Ovary (tissue), 9 donors: ENCODE data around the gene GPRC5C. TPM values are rescaled to one million over a fixed set of nuclear protein-coding genes. Genes with fewer than 3 reads are reported as not detected.

Experiments
- DNase-seq, 5 donors: peaks; one replicate each; pipeline ENCODE4 v3.0.0-alpha.2; 2019 to 2020
- H3K27ac ChIP-seq, 2 donors: fragments of 200-600 bp; one replicate each; pipeline versions ENCODE4 v1.5.1 to v1.8.0; 2019 to 2022
- H3K27me3 ChIP-seq: fragments of 200-600 bp; one replicate; pipeline ENCODE4 v1.8.0; 2022
- H3K36me3 ChIP-seq: fragments of 200-600 bp; sonication (generic); one replicate; pipeline ENCODE4 v1.5.1; 2019
- H3K4me1 ChIP-seq: one replicate; pipeline ENCODE4 v1.8.1; 2013; ENCODE audit warnings: mild to moderate bottlenecking, moderate library complexity; ENCODE audit not compliant: insufficient read depth
- H3K4me3 ChIP-seq: fragments of 200-600 bp; sonication (generic); one replicate; pipeline ENCODE4 v1.5.1; 2017
- H3K9me3 ChIP-seq, 2 donors: fragments of 200-600 bp in 1 of 2; sonication (generic) in 1 of 2; one replicate each; pipeline versions ENCODE4 v1.5.1 to v1.8.1; 2013 to 2019; ENCODE audit warnings: mild to moderate bottlenecking in 1 of 2, moderate library complexity in 1 of 2
- CTCF ChIP-seq, 3 donors: fragments of 450-650 bp in 2 of 3; fragments of 200-600 bp in 1 of 3; IDR thresholded peaks; one replicate each; pipeline versions ENCODE4 v1.5.1 to v1.8.0; 2016 to 2022; ENCODE audit warnings: antibody characterized with exemption in 3 of 3, mild to moderate bottlenecking in 1 of 3
- EP300 ChIP-seq: sonication (generic); formaldehyde crosslinking; IDR thresholded peaks from one replicate; pipeline ENCODE4 v1.6.1; 2017; ENCODE audit warnings: antibody characterized with exemption
- POLR2A ChIP-seq: fragments of 450-650 bp; IDR thresholded peaks from one replicate; pipeline ENCODE4 v1.6.1; 2017; ENCODE audit warnings: antibody characterized with exemption, mild to moderate bottlenecking, moderate library complexity
- WGBS, 3 donors: extraction: QIAGEN DNeasy Blood & Tissue Kit in 1 of 3; methylation state at CpG; one replicate each; pipeline versions ENCODE4 v1.1.5 to v1.1.7; 2013 to 2017; 5-methylcytosine and 5-hydroxymethylcytosine counted together
- intact Hi-C, 4 donors: fragments of 100-400 bp; cut with DNase I; formaldehyde crosslinking; loops; one replicate each; pipeline versions ENCODE4 v1.11.0 to v1.15.1; 2022 to 2023
- polyA plus RNA-seq, 2 donors: library from polyadenylated mRNA; stranded (reverse); fragments of 200-250 nt in 1 of 2; fragments of 350-450 nt in 1 of 2; fragmentation: Illumina TruSeq in 1 of 2; extraction: RNeasy Lipid Tissue Mini Kit (QIAGEN cat#74804) in 1 of 2; gene quantifications; one replicate each; pipeline ENCODE4 v1.2.3, GENCODE V29; 2013 to 2014
- total RNA-seq, 7 donors: library from RNA; depleted of rRNA in 2 of 7; stranded (reverse); fragments of >200 nt in 2 of 7; fragmentation: NEBNext Ultra II Directional in 3 of 7; extraction: Animal tissue kit (Norgen Biotek cat#: 25700) in 3 of 7; gene quantifications; one replicate each; pipeline versions ENCODE4 v1.1.0 to v1.2.4, GENCODE V29; 2016 to 2023
- donor health status: DM: no; HTN: no; CAD: no; lungs with moderate emphysema.
- donor health status: DM: no; HTN: no; CAD: no.
- donor health status: Bipolar disorder and iron deficiency.
- donor health status: DM: yes; HTN: yes; CAD: no.
- donor health status: DM: no; HTN: no; CAD: no.
- donor health status: DM: yes; HTN: yes; CAD: no.

GPRC5C gene
- total and polyA plus RNA-seq, 9 donors: 3.7 to 133 (median 61.8) TPM

GRCh38 chr17:74387365-74388218 lies 44.3 kb upstream of the GPRC5C start:
- Histone ChIP-seq H3K4me3 (no peak overlapping the region), H3K27me3 (no peaks in the 10 kb centered on the region), H3K4me1 (no peaks in the 10 kb centered on the region), H3K9me3 (no peaks in the 10 kb centered on the region), H3K27ac (no peak overlapping the region), H3K36me3 (no peaks in the 10 kb centered on the region)
- 78 to 82% (median 80%) methylated on average over 17 of the region's 17 CpGs for WGBS, 3 donors
- TF ChIP-seq CTCF (IDR thresholded peaks at IDR 0.05): no peak
- TF ChIP-seq POLR2A: no peak
- no peak for DNase-seq
- intact Hi-C loops: no loop called here

GRCh38 chr17:74389084-74389753 lies 42.7 kb upstream of the GPRC5C start:
- DNase-seq: no peak
- no peaks in the 10 kb centered on the region for H3K4me1 ChIP-seq
- H3K4me3 ChIP-seq: no peak overlapping the region
- H3K9me3 ChIP-seq: no peaks in the 10 kb centered on the region
- H3K36me3 ChIP-seq: no peaks in the 10 kb centered on the region
- no peaks in the 10 kb centered on the region for H3K27me3 ChIP-seq
- WGBS, 3 donors: 72 to 74% (median 73%) methylated on average over 12 of the region's 12 CpGs
- no peak for TF ChIP-seq POLR2A
- TF ChIP-seq CTCF (IDR thresholded peaks at IDR 0.05): no peak
- TF ChIP-seq EP300: no peak
- intact Hi-C loops: no loop called here
- no peak overlapping the region for H3K27ac ChIP-seq

- Histone ChIP-seq H3K27ac (no peak overlapping the region), H3K36me3 (no peaks in the 10 kb centered on the region), H3K9me3 (no peaks in the 10 kb centered on the region), H3K27me3 (no peaks in the 10 kb centered on the region), H3K4me3 (no peak overlapping the region), H3K4me1 (no peaks in the 10 kb centered on the region)
- TF ChIP-seq POLR2A: no peak
- no peak for TF ChIP-seq EP300
- 76 to 82% (median 79%) methylated on average over 2 of the region's 2 CpGs for WGBS, 3 donors
- intact Hi-C loops: no loop called here
- DNase-seq: no peak
These were observed 41.8 kb upstream of the GPRC5C start for GRCh38 chr17:74389937-74390679.

GRCh38 chr17:74390680-74391653 lies 40.9 kb upstream of the GPRC5C start:
- TF ChIP-seq POLR2A: no peak
- TF ChIP-seq EP300: no peak
- no peak for TF ChIP-seq CTCF (IDR thresholded peaks at IDR 0.05)
- intact Hi-C loops: no loop called here
- H3K4me3 ChIP-seq: no peak overlapping the region
- no peaks in the 10 kb centered on the region for H3K36me3 ChIP-seq
- 81 to 83% (median 82%) methylated on average over 11 of the region's 11 CpGs for WGBS, 3 donors
- H3K4me1 ChIP-seq: no peaks in the 10 kb centered on the region
- no peaks in the 10 kb centered on the region for H3K27me3 ChIP-seq
- no peak for DNase-seq
- no peak overlapping the region for H3K27ac ChIP-seq
- H3K9me3 ChIP-seq: no peaks in the 10 kb centered on the region
